ENCODE measurements around the gene AVP.
"Not testable (repeated sequence)": the region's sequence is repeated elsewhere in the genome, so short reads cannot be mapped to it uniquely, and the experiment has no call there.

Gene AVP

DNA sequence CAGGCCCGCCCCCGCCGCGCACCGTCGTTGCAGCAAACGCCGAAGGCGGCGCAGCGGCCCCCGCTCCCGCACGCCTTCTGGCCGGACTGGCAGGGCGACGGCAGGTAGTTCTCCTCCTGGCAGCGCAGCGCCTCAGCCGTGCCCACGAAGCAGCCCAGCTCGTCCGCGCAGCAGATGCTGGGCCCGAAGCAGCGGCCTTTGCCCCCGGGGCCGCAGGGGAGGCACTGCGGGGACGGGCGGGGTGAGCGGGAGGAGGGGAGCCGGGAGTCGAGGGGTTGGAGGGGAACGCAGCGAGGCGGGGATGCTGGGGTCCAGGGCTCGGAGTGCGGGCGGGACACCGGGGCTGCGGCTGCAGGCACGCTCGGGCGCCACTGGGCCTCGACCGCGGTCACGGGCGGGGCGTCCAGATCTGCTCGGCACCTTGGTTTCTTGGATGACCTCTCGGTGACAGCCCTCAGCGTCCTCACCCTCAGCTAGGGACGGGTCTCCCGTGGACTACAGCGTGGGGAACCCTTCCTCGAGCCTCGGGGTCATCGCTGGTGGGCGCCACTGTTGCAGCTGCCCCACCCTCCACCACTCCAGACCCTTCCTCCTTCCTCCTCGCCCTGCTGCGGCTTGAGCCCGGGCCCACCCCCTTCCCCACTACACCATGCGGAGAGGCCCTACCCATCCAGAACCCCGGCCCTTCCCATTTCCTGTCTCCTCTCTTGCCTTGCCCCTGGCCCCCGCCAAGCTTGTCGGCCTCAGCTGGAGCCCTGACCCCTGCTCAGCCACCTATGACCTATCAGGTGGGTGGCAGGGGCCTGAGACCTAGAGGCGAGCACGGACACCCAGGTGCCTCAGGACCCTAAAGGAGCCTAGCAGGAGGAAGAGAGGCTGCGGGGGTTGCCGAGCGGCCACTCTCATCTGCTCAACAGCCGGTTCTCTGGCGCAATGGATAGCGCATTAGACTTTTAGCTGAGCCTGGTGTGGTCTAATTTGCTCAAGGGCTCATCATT lies 1.3 kb downstream of the AVP start:
- DNase-seq (ENCODE audit: low spot score), result no peak

DNA sequence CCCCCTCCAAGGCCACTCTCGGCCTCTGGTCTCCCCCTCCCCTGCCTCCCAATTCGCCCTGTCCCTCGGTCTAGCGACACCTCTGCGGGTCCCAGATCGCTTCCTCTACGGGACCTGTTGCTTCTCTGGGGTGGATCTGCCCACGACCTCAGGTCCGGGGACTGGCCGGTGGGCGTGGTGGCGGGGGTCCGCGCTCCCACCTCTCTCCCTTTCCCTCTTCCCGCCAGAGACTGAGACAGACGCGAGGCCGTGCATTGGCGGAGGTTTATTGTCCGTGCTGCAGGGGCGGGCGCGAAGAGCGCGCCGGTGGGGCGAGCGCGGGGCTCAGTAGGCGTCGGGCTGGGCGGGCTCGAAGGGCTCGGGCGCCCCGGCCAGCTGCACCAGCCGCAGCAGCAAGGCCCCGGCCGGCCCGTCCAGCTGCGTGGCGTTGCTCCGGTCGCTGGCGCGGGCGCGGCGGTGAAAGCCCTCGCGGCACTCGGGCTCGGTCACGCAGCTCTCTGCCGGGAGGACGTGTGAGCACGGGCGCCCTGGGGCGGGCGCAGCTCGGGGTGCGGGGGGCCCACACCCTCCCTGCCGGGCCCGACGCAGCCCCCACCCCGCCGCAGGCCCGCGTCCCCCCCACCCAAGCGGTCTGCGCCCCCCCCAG lies 2.1 kb downstream of the AVP start:
- DNase-seq (ENCODE audit: low spot score), result no peak

DNA sequence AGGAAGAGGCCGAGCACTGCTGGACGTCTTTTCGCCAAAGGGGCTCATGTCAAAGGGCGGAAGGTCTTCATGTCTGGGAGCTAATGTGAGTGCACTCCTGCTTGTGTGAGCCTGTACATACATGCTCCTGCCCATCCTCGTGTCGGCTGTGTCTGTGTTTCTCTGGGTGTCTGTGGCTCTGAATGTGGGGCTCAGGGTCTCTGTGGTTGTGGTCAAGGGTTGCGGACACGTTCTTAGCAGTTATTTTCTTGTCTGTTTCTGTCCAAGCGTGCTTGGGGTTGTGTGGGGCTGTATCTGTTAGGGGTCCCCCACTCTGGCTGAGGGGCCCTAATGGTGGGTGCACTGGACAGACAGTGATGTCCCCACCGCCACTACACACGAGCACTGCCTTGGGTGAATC lies 2.9 kb downstream of the AVP start:
- no peak for DNase-seq (ENCODE audit: low spot score)

DNA sequence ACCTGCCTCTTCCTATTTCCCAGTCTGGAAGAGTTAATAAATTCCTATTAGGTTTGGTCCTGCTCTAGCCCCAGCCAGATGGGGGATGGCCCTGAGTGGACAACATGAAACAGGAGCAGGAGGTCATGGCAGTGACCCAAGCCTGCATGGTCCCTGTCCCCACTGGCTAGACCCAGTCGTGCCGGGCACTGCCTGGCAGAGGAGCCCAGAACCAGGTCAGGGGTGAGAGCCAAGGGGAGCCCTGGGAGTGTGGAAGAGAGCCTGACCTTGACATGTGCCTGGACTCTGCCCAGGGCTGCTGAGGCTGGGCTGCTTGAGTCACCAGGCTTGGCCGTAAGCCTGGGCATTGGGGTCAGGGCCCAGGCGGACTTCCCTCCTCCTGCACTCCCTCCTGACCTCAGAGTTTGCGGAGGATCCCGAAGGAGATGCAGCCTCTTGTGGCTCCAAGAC lies 3.6 kb downstream of the AVP start:
- DNase-seq (ENCODE audit: low spot score), result no peak

DNA sequence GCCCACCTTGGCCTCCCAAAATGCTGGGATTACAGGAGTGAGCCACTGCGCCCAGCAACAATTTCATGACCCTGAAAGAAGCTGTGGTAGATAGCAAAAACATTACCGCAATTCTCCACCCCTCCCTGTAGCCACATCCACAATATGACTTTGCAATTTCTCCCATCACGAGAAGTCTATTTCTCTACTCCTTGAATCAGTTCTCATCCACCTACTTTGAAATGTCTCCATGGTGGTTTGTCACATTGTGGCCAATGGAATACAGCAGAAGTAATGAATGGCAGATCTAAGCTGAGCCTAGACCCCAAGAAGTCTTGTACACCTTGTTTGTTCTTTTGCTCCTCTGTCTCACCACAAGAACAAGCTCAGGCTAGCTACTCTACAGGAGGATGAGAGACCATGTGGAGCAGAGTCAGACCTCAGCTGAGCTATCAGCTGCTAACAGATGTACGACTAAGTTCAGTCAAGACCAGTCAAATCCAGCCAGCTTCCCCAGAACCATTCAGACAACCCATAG lies 6.8 kb downstream of the AVP start:
- DNase-seq (ENCODE audit: low spot score), result no peak

DNA sequence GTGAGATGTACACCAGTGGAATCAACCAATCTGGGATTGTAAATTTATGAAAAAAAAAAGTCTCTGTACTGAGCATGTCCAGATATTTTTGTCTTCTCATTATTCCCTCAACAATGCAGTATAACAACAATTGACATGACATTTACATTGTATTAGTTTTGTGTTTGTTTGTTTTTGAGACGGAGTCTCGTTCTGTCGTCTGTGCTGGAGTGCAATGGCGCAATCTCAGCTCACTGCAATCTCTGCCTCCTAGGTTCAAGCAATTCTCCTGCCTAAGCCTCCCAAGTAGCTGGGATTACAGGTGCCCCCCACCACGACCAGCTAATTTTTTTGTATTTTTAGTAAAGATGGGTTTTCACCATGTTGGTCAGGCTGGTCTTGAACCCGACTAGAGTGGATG lies 9.2 kb downstream of the AVP start:
- DNase-seq (ENCODE audit: low spot score), result not testable (repeated sequence)

DNA sequence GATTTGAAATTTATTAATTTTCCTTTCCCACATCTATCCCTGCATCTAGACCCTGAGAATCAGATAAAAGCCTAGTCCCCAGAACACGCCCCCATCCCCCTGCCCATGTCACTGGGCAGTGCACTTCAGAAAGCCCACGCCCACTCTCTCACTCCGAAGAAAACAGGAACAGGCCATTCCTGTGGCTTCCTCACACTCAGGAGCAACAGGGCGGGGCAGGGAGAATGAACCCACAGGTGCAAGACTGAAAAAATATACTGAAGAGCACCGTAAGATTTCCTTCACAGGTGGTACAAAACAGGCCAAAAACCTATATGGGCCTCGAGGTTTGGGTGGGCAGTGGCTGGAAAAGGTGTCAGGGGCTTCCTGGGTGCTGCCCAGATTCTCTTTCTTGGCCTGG lies 9.7 kb downstream of the AVP start:
- no peak for DNase-seq (ENCODE audit: low spot score)

DNA sequence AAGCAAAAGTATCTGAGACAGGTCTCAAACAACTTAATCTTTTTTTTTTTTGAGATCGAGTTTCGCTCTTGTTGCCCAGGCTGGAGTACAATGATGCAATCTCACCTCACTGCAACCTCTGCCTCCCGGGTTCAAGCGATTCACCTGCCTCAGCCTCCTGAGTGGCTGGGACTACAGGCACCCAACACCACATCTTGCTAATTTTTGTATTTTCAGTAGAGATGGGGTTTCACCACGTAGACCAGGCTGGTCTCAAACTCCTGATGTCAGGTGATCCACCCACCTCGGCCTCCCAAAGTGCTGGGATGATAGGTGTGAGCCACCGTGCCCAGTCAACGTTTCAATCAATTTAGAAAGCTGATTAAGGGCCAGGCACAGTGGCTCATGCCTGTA lies 11.3 kb downstream of the AVP start:
- not testable (repeated sequence) for DNase-seq (ENCODE audit: low spot score)

DNA sequence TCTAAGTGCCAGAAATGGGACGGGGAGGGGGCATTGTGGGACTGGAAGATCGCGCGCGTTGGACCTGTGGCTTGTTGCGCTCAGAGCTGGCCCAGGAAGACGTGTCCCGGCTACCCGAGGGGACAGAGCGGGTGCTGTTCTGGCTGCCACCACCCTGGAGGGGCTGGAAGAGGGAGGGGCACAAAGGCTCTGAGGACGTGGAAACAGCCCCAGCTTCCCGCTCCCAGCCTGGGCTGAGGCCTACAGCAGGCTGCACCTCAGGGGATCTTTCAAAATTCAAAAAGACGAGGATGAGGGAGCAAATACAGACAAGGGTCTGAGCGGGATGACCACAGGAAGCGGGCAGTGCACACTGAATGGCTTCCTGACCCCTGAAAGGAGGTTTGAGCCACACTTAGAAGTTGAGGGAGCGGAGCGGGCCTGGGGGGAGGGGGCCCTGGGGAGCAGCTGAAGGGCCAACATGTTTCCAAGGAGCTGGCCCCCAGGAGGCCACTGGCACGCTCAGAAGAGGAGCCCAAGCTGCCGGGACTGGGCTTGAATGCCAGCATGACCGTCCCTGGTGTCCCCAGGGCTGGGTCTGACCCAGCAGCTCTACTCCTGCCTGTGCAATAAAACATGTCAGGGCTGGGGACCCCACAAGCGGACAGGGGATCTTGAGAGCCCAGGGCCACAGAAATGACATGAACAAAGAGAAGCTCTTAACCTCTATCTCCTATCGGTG lies 11.8 kb downstream of the AVP start:
- no peak for DNase-seq (ENCODE audit: low spot score)

DNA sequence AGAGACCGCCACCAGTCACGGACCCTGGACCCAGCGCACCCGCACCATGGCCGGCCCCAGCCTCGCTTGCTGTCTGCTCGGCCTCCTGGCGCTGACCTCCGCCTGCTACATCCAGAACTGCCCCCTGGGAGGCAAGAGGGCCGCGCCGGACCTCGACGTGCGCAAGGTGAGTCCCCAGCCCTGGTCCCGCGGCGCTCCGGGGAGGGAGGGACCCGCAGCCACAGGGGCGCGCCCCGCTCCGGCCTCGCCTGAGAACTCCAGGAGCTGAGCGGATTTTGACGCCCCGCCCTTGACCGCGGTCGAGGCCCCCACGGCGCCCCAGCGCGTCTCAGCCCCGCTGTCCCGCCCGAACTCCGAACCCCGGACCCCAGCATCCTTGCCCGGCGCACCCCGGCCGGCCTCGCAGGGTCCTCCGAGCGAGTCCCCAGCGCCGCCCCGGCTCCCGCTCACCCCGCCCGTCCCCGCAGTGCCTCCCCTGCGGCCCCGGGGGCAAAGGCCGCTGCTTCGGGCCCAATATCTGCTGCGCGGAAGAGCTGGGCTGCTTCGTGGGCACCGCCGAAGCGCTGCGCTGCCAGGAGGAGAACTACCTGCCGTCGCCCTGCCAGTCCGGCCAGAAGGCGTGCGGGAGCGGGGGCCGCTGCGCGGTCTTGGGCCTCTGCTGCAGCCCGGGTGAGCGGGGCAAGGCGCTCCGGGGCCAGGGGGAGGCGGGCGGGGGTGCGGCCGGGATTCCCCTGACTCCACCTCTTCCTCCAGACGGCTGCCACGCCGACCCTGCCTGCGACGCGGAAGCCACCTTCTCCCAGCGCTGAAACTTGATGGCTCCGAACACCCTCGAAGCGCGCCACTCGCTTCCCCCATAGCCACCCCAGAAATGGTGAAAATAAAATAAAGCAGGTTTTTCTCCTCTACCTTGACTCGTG lies 12.7 kb downstream of the AVP start, which contains the start of gene OXT:
Gene OXT, plus strand, starts transcription at position 11 of the 920 bp plus-strand sequence. Its CDS starts 36 bp downstream, at position 47.
- no peak for DNase-seq (ENCODE audit: low spot score)

DNA sequence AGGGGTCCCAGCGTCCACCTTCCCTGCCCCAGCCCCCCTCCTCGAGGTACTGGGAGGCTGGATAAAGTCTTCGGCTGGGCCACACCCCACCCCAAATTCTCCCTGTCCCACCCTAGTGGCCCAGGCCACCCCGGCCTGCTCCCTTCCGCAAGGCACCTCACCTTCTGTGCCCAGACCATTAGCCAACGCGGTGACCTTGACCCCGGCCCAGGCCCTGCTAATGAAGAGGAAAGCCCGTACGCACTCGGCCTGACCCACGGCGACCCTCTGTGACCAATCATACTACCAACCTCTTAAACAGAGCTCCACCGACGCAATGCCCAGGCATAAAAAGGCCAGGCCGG lies 13.3 kb downstream of the AVP start:
- no peak for DNase-seq (ENCODE audit: low spot score)

DNA sequence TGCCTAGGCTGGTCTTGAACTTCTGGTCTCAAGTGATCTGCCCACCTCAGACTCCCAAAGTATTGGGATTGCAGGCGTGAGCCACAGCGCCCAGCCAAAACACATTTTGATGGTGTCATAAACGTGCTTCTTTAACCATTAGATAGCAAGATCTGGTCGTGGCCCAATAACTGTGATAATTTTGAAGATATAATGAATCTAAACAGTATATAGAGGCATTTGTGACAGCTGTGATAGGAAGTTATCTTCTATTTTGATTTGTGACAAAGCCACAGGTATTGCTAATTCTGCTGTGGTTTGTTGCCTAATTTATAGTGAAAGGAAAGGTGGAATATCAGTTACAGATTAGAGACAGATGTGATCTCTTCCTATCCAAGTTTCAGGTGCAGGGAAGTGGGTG lies 13.8 kb downstream of the AVP start:
- DNase-seq (ENCODE audit: low spot score), result no peak

DNA sequence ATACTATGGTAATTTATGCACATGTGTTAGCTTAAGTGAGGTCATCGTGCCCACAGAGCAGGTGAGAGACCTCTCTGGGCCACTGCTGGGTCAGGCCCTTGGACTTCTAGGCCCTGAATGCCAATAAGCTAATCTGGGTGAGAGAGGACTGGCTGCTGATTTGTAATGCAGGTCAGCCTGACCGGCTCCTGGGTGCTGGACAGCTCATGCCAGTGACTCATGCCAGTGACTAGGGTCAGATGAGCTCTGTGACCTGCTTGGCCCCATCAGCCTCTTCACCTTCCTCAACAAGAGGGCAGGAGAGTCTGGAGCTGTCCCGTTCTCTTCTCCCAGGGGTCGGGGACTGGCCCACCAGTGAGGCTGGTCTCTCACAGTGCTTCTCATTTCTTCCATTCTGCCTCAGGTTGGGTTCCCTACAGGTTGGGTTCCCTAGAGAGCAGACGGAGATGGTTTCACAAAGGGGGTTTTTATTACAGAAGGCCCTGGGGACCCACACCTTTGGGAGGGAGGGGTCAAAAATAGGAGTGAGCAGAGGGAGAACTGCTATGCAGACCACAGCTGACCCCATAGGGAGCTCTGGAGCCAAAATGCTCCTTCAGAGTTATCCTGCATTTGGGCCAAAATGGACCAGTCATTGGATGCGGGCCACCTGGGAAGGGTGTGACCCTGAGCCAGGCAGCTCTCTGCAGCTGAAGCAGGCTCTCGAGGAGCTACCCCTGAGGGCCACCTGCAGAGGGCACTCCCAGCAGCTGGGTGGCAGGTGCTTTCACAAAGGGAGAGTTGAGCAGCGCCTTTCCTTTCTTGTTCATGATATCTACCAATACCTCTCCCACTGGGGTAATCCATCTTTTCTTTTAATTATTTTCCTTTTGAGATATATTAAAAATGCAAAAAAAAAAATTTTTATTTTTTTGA lies 15.3 kb downstream of the AVP start:
- peak; percentile 87 for DNase-seq (ENCODE audit: low spot score)

DNA sequence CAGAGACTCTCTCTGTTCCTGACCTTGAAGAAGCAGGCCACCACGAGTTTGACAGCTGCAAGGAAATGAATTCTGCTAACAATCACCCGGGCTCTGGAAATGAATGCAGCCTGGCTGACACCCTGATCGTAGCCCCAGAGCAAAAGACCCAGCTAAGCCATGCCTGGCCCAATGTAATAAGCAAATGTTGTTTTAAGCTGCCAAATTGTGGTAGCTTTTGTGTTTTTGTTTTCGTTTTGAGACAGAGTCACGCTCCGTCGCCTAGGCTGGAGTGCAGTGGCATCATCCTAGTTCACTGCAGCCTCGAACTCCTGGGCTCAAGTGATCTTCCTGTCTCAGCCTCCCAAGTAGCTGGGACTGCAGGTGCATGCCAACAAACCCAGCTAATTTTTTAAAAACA lies 16.4 kb downstream of the AVP start:
- DNase-seq (ENCODE audit: low spot score), result no peak

DNA sequence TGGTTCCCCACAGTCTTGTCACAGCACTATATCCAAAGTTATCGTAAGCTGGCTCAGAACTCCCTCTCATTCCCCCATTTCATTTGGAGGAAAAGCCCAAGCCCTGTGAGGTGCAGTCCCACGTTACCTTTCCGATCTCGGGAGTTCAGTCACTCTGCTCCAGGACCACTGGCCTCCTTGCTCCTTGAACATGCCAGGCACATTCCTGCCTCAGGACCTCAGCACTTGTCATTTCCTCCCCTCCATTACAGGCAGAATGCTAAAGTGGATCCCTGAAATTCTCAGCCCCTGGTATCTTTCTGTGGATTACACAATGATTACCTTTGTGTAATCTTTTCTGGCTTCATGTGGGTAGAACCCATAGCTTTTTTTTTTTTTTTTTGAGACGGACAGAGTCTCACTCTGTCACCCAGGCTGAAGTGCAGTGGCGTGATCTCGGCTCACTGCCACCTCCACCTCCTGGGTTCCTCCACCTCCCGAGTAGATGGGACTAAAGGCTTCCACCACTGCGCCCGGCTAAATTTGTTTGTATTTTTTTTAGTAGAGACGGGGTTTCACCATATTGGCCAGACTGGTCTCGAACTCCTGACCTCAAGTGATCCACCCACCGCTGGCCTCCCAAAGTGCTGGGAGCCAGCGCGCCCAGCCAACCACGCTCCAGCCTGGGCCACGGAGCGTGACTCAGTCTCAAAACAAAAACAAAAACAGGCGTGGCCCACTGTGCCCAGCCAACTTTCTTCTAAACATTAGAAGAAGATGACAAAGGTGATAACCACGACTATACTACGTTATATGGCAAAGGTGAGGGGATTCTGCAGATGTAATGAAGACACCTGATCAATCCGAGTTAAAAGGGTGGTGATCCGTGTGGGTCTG lies 17.1 kb downstream of the AVP start:
- DNase-seq (ENCODE audit: low spot score), result no peak

DNA sequence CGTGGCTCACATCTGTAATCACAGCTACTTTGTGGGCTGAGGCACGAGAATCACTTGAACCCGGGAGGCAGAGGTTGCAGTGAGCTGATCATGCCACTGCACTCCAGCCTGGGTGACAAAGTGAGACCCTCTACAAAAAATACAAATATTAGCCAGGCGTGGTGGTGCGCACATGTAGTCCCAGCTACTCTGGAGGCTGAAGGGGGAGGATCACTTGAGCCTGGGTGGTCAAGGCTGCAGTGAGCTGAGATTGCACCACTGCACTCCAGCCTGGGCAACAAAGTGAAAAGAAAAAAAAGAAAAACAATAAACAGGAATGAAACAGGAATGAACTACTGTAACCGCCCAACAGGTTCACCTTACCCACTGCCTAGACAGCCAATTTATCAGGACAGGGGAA lies 20.4 kb downstream of the AVP start:
- not testable (repeated sequence) for DNase-seq (ENCODE audit: low spot score)

DNA sequence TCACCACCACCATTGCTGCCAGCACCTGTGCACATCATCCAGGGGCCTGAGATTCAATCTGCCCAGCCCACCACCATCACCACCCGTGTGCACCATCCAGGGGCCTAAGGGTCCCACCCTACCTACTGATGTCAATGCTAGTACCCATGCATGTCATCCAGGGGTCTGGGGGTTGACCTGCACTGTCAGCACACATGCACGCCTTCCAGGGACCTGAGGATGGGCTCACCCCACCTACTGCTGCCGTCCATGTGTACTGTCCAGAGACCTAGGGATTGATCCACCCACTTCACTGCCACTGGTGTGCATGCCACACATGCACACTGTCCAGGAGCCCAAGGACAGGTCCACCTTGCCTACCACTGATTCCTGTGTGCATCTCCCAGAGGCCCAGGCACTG lies 25.0 kb downstream of the AVP start:
- no peak for DNase-seq (ENCODE audit: low spot score)

DNA sequence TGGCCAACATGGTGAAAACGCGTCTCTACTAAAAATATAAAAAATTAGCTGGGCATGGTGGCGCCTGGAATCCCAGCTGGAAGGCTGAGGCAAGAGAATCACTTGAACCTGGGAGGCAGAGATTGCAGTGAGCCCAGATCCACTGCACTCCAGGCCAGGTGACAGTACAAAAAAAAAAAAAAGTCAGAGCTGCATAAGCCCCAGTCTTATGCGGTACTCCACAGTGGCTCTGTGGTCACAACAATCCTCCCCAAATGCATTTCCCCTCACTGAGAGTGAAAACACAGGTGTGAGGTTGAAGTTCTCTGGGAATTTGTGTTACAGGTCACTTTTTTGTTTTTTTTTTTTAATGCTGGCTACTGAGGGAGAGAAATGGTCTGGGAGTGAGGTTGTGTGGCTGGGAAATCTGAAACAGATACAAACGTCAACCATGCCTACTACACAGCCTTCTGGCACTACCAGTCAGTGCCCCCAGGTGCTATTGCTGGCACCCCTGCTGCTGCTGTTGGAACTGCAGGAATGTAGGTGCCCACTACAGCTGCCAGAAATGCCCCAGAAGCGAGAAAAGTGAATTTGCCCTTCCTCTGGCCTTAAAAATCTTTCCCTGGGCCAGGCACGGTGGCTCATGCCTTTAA lies 33.0 kb downstream of the AVP start:
- DNase-seq (ENCODE audit: low spot score), result no peak

Measured in RKO (cell line).